Stomach smooth muscle (tissue), 2 donors: ENCODE results near the gene RSPO1.

Source experiments
- H3K27ac ChIP-seq: one replicate; pipeline ENCODE4 v1.7.0; 2013; ENCODE audit warnings: mild to moderate bottlenecking, low read length, inconsistent platforms
- H3K27me3 ChIP-seq, 2 donors: one replicate each; pipeline ENCODE4 v1.7.0; 2013; ENCODE audit warnings: low read length in 2 of 2; ENCODE audit not compliant: insufficient read depth in 2 of 2, control insufficient read depth in 1 of 2
- H3K36me3 ChIP-seq, 2 donors: one replicate each; pipeline ENCODE4 v1.7.0; 2013; ENCODE audit warnings: low read length in 2 of 2; ENCODE audit not compliant: control insufficient read depth in 2 of 2, insufficient read depth in 2 of 2
- H3K4me1 ChIP-seq: one replicate; pipeline ENCODE4 v1.7.0; 2013; ENCODE audit warnings: low read length; ENCODE audit not compliant: control insufficient read depth, insufficient read depth
- H3K4me3 ChIP-seq, 2 donors: one replicate each; pipeline ENCODE4 v1.7.0; 2013; ENCODE audit warnings: low read length in 2 of 2
- H3K9ac ChIP-seq, 2 donors: one replicate each; pipeline ENCODE4 v1.7.0; 2013; ENCODE audit warnings: low read length in 2 of 2, mild to moderate bottlenecking in 1 of 2
- H3K9me3 ChIP-seq, 2 donors: one replicate each; pipeline ENCODE4 v1.7.0; 2013; ENCODE audit warnings: low read length in 2 of 2; ENCODE audit not compliant: control insufficient read depth in 2 of 2
- donor health status: healthy.
- donor health status: Pancreatic carcinoma.

The RSPO1 gene

DNA sequence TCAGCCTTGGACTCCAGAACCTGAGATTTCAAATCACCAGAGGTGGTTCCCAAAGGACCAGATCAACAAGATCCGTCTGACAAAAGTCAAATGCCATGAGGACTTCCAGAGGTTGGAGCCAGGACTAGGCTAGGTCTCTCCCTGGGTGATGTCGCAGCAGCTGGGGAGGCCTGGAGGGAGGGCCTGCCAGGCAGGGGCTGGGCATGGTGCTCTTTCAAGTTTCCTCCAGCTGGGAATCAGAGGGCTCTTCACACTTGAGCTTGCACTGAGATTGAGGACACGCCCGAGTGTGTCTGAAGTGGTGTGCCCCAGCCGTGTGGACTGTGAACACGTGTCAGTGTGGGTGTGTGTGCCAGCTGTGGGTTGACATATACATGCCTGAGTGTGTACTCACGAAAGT is 21.3 kb upstream of the RSPO1 start:
- Histone ChIP-seq H3K36me3 (no peaks in the 10 kb centered on the region), H3K9ac (no peak overlapping the region), H3K4me3 (no peak overlapping the region), H3K27ac (no peak overlapping the region), H3K4me1 (no peaks in the 10 kb centered on the region), H3K9me3 (no peaks in the 10 kb centered on the region), H3K27me3 (peaks cover 3% of the 10 kb centered on the region in 2 donors)

DNA sequence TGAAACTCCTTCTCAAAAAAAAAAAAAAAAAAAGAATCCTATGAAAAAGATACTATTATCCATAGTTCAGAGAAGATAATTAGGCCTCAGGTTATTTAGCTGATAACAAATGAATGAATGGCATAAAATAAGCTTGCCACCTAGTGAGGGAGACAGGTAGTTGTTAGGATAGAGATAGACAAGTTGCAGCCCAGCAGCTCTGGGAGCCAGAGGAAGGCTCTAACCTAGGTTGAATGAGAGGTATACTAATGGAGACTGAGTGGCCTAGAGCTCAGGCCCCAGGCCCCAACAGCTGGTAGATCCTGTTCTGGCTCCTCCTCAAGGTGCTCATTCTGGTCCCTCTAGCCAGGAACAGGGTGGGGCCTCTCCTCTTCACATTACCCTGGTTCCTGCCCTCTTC is 20.6 kb upstream of the RSPO1 start:
- H3K9me3 ChIP-seq = no peaks in the 10 kb centered on the region
- peaks cover 3% of the 10 kb centered on the region in 2 donors for H3K27me3 ChIP-seq
- no peak overlapping the region for H3K4me3 ChIP-seq

DNA sequence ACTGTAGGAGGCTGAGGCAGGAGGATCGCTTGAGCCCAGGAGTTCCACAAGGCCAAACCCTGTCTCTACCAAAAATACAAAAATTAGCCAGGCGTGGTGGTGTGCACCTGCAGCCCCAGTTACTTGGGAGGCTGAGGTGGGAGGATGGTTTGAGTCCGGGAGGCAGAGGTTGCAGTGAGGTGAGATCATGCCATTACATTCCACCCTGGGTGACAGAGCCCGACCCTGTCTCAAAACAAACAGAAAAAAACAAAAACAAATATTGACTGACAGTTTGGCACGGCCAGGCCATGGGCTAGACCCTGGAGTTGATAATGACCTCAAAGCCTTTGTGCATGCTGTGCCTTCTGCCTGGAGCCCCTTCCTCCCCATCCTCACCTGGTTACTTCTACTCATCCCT is 19.2 kb upstream of the RSPO1 start:
- Histone ChIP-seq H3K4me3 (no peak overlapping the region), H3K9me3 (no peaks in the 10 kb centered on the region), H3K36me3 (no peaks in the 10 kb centered on the region), H3K9ac (no peak overlapping the region), H3K4me1 (no peaks in the 10 kb centered on the region), H3K27ac (no peak overlapping the region), H3K27me3 (peaks cover 3% of the 10 kb centered on the region in 2 donors)

More for the DNA sequence above, 20.6 kb upstream of the RSPO1 start:
- Histone ChIP-seq H3K9ac (no peak overlapping the region), H3K27ac (no peak overlapping the region), H3K4me1 (no peaks in the 10 kb centered on the region), H3K36me3 (no peaks in the 10 kb centered on the region)

DNA sequence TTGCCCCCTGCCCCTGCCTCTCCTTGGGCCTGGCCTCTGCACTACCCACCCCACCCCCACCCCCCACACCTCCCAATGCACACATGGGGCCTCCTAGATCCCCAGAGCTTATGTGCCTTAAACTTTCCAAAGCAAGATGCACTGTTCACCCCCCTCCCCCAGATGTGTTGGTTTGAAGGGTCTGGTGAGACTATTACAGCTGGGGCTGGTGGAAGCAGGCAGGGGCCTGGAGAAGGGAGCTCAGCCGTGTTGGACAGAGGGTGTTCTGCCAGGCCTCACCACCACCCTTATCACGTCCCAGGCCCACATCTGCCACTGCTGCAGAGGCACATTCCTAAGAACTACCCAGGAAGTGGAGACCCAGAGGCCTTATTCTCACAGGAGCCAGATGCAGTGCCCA is 18.3 kb upstream of the RSPO1 start:
- Histone ChIP-seq H3K4me1 (no peaks in the 10 kb centered on the region), H3K36me3 (no peaks in the 10 kb centered on the region), H3K27ac (no peak overlapping the region), H3K9me3 (no peaks in the 10 kb centered on the region), H3K4me3 (no peak overlapping the region), H3K27me3 (peaks cover 3% of the 10 kb centered on the region in 2 donors), H3K9ac (no peak overlapping the region)

DNA sequence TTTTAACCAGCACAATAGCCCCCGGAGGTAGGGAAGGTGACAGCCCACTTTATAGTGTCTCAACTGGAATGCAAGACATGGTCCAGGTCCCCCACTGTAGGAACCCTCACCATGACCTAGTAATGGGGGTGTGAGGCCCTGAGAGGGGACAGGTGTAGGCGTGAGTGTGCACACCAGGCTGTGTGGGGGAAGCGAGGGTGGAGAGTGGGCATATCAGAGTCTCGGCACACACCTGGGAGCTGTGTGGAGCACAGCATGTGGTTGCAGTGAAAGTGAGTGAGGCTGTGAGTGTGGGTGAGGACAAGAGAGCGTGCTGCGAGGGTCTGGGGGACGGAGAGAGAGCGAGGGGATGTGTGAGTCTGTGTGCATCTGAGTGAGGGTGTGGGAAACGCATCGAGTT is 17.1 kb upstream of the RSPO1 start:
- Histone ChIP-seq H3K9ac (no peak overlapping the region), H3K9me3 (no peaks in the 10 kb centered on the region), H3K27me3 (peaks cover 0 to under 1% of the 10 kb centered on the region in 2 donors), H3K27ac (no peak overlapping the region), H3K36me3 (no peaks in the 10 kb centered on the region), H3K4me1 (no peaks in the 10 kb centered on the region), H3K4me3 (no peak overlapping the region)

DNA sequence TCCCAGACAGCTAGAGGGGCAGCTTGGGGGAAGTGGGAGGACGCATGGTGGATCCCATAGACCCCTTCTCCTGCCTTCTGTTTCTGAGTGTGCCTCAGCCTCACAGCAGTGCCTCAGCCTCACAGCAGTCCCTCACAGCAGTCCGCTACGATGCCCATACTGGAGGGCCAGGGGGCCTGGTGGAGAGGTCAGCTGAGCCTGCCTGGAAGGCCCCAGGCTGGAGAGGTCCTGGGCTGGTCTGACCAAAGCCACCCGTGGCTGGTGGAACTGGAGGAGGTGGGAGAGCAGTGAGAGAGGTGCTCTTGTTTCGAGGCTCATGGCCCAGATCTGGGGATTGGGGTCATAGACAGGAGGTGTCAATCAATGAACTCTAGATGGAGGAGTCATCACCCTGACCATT is 16.0 kb upstream of the RSPO1 start:
- H3K27ac ChIP-seq = no peak overlapping the region
- no peak overlapping the region for H3K4me3 ChIP-seq
- no peak overlapping the region for H3K9ac ChIP-seq
- H3K9me3 ChIP-seq = no peaks in the 10 kb centered on the region
- no peaks in the 10 kb centered on the region for H3K4me1 ChIP-seq
- H3K36me3 ChIP-seq = no peaks in the 10 kb centered on the region
- H3K27me3 ChIP-seq = peaks cover 0 to 3% of the 10 kb centered on the region in 2 donors

DNA sequence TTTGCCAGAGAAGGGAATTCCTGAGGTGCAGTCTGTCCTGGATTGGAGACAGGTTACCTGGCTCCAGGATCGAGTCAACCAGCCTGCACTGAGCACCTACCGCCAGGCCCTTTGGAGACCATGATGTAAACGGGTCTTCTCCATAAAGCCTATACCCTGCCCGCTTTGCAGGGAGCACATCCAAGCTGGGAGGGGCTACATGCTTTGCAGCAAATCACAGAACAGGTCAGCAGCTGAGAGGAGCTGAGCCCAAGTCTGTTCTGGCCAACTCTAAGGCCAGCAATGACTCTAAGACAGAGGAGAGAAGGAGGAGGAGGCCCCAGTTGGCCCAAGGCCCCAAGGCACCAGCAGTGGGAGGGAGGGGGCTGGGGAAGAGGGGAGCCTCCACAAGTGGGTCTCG is 15.5 kb upstream of the RSPO1 start:
- Histone ChIP-seq H3K4me3 (no peak overlapping the region), H3K27me3 (peaks cover 0 to 3% of the 10 kb centered on the region in 2 donors), H3K9ac (no peak overlapping the region), H3K9me3 (no peaks in the 10 kb centered on the region), H3K4me1 (no peaks in the 10 kb centered on the region), H3K27ac (no peak overlapping the region), H3K36me3 (no peaks in the 10 kb centered on the region)

DNA sequence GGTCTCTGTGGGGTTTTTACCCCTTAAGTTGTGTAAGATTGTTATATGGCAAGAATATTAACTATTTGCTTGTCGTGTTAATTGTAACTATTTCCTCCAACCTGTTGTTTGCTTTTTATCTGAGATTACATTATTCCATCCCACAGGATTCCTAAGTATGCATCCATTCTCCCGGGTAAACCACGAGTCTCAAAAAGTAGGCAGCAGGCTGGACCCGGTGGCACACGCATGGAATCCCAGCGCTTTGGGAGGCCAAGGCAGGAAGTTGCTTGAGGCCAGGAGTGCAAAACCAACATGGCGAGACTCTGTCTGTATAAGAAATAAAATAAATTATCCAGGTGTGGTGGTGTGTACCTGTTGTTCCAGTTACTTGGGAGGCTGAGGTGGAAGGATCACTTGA is 12.6 kb upstream of the RSPO1 start:
- no peak overlapping the region for H3K4me3 ChIP-seq
- H3K9me3 ChIP-seq = peaks cover 0 to 5% of the 10 kb centered on the region in 2 donors
- H3K27ac ChIP-seq = no peak overlapping the region
- peaks cover 0 to 7% of the 10 kb centered on the region in 2 donors for H3K27me3 ChIP-seq
- no peak overlapping the region for H3K9ac ChIP-seq
- no peaks in the 10 kb centered on the region for H3K36me3 ChIP-seq
- no peaks in the 10 kb centered on the region for H3K4me1 ChIP-seq

DNA sequence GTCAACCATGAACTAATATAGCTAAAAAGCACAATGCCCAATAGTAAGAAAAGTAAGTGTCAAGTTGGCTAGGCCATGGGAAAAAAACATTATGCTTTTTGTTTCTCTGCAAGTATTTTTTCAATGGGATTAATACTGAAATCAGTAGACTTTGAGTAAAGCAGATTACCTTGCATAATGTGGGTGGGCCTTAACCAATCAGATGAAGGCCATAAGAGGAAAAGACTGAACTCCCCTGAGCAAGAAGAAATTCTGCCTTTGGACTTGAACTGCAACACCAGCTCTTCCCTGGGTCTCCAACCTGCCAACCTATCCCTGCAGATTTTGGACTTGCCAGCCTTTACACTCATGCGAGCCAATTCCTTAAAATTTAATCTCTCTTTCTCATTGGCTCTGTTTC is 6.4 kb upstream of the RSPO1 start:
- Histone ChIP-seq H3K36me3 (no peaks in the 10 kb centered on the region), H3K27ac (no peak overlapping the region), H3K4me1 (no peaks in the 10 kb centered on the region), H3K9ac (no peak overlapping the region), H3K27me3 (peaks cover 8 to 10% of the 10 kb centered on the region in 2 donors), H3K9me3 (peaks cover 12 to 17% of the 10 kb centered on the region in 2 donors), H3K4me3 (no peak overlapping the region)

DNA sequence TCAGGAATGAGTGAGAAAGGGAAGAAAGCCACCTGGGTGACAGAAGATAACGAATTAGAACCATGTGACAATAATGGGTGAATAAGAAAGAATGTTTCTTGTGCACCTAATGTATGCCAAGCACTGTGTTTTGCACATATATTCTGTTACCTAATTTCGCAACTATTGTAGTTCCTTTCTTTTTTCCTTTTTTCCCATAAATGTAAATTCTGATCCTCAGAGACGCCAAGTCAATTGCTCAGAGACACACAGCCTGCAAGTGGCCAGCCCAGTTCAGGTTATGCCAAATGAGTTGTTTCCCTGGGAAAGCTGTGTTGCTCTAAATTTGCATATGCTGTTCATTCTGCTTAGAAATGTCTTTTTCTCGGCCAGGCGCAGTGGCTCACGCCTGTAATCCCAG is 1.7 kb upstream of the RSPO1 start:
- H3K27me3 ChIP-seq = peaks cover 38 to 51% of the 10 kb centered on the region in 2 donors

DNA sequence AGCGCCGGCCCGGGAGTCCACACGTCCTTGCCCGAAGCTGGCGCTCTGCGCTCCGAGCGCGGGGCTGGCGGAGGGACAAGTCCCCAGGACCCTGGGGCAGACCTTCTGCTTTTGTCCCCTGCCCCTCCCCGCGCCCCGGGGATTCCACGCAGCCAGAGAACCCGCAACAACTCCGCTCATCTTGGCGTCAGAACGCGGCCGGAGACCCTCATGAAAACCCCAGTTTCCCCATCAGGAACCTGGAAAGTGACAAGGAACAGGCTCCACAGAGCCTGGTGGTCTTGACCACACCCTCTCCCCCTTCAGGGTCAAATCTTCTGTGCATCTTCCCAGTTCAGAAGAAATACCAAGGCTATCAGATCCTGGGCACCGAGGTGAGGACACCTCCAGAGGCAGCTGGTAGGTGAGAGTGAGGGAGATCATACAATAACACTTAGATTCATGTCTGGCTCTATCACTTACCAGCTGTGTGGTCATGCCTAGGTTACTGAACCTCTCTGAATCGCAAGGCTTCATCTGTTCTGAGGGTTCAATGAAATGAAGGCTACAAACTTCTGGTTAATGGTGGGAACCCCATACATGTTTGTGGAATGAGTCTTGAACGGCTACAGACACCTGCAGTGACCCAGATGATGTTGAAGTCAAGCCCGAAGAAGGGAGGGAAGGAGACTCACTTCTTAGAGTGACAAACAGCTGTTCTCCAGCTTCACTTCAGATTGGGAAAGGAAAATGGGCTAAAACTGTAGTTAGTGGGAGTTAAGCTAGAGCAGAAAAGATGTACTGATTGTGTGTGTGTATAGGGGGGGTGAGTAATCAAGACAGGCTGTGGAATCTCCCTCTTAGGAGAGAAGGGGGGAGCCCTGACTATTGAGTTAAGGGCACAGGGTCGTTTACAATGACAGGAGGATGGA is 555 bp upstream of the RSPO1 start:
- Histone ChIP-seq H3K27ac (no peak overlapping the region), H3K36me3 (no peaks in the 10 kb centered on the region), H3K9me3 (no peaks in the 10 kb centered on the region), H3K4me1 (peaks cover 11% of the 10 kb centered on the region), H3K27me3 (peaks cover 50 to 57% of the 10 kb centered on the region in 2 donors), H3K4me3 (peak overlapping the region in 1 of 2 donors; percentile 62), H3K9ac (no peak overlapping the region)

More for the DNA sequence above, 1.7 kb upstream of the RSPO1 start:
- H3K4me3 ChIP-seq = no peak overlapping the region
- peaks cover 11% of the 10 kb centered on the region for H3K4me1 ChIP-seq
- H3K9me3 ChIP-seq = peaks cover 4 to 6% of the 10 kb centered on the region in 2 donors
- no peaks in the 10 kb centered on the region for H3K36me3 ChIP-seq
- H3K27ac ChIP-seq = no peak overlapping the region
- no peak overlapping the region for H3K9ac ChIP-seq
